Stimulated activated CD4-positive, alpha-beta T cell treated with anti-CD3 and anti-CD28 coated beads, Interleukin-12 subunit alpha, Interleukin-12 subunit beta, amount 100 ng/mL, for 4 hours (primary cell): ENCODE measurements around the gene LRSAM1.

ENCODE experiments used
- DNase-seq: peaks from one replicate; pipeline ENCODE4 v3.0.0-alpha.2; 2020

Gene LRSAM1

GRCh38 chr9:127519301-127520166 is 68.2 kb downstream of the LRSAM1 start:
- peak; percentile 11 for DNase-seq

- no peak for DNase-seq
These were observed 69.9 kb downstream of the LRSAM1 start for GRCh38 chr9:127520941-127521918.

- no peak for DNase-seq
These were observed 70.6 kb downstream of the LRSAM1 start for GRCh38 chr9:127521919-127522304.

GRCh38 chr9:127522727-127523126 is 71.4 kb downstream of the LRSAM1 start:
- DNase-seq, result no peak

GRCh38 chr9:127523312-127523851 is 72.1 kb downstream of the LRSAM1 start:
- peak; percentile 7 for DNase-seq

GRCh38 chr9:127524373-127524772 is 73.1 kb downstream of the LRSAM1 start:
- DNase-seq, result no peak

GRCh38 chr9:127525401-127526188 is 74.3 kb downstream of the LRSAM1 start:
- no peak for DNase-seq

- no peak for DNase-seq
These were observed 75.6 kb downstream of the LRSAM1 start for GRCh38 chr9:127526655-127527559.

- no peak for DNase-seq
These were observed 76.4 kb downstream of the LRSAM1 start for GRCh38 chr9:127527560-127528268.

- DNase-seq, result no peak
These were observed 77.3 kb downstream of the LRSAM1 start for GRCh38 chr9:127528422-127529251.

GRCh38 chr9:127529671-127530070 is 78.4 kb downstream of the LRSAM1 start:
- no peak for DNase-seq

GRCh38 chr9:127530206-127530941 is 79.1 kb downstream of the LRSAM1 start:
- DNase-seq, result no peak

GRCh38 chr9:127531676-127532075 is 80.4 kb downstream of the LRSAM1 start:
- DNase-seq, result no peak

- DNase-seq, result no peak
These were observed 83.1 kb downstream of the LRSAM1 start for GRCh38 chr9:127534250-127534906.

GRCh38 chr9:127534931-127535330 is 83.6 kb downstream of the LRSAM1 start:
- no peak for DNase-seq

GRCh38 chr9:127535396-127535795 is 84.1 kb downstream of the LRSAM1 start:
- DNase-seq, result no peak

GRCh38 chr9:127535834-127536233 is 84.5 kb downstream of the LRSAM1 start:
- no peak for DNase-seq

- DNase-seq, result no peak
These were observed 85.2 kb downstream of the LRSAM1 start for GRCh38 chr9:127536499-127536898.
